ENCODE measurements around the gene TMEM184A. TPM values are rescaled to one million over a fixed set of nuclear protein-coding genes. Genes with fewer than 3 reads are reported as not detected.

The TMEM184A gene
- total RNA-seq, 2 experiments from 2014 or later, result not detected

DNA sequence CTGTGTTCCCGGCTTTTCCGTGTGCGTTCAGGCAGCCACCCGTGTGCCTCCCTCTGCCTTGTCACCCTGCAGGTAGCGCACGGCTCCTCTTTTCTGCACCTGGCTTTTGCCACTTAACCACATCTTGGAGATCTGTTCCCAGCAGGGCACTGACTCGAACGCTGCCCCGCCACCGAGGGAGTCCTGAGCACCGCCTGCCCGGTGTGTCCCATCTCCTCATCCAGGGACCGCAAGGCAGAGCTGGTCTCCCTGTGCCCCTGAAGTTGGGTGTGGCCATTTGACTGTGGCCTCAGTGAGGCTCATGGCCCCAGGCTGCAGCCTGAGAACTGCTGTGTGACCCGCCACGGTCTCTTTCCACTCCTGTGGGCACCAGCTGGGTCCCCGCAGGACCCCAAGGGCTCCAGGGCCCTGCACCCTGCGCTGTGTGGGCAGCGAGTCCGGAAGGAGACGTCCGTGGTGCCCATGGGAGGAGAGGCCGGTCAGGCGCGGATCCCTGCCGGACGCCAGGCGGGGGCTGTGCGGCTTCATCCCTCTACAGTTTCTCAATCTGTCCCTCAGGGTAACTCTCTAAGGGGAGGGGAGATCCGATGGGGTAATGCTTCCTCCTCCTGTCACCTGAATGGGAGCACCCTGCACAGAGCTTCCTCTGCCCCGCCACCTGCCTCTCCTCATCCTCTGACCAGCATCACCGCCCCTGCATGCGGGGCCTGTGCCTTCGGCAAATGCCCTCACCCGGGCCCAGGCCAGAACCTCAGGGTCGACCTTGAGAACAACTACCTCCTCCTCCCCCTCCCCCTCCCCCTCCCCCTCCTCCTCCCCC, 50.1 kb downstream of the TMEM184A start:
- Mint-ChIP-seq H3K9me3 (no peaks in the 10 kb centered on the region), H3K4me1 (peaks cover 47% of the 10 kb centered on the region), H3K4me3 (peak overlapping the region; percentile 40), H3K27ac (no peak overlapping the region), H3K36me3 (ENCODE audit: low read depth) (peaks cover 11% of the 10 kb centered on the region), H3K27me3 (no peaks in the 10 kb centered on the region)
- DNase-seq, result peak; percentile 29
- CTCF ChIA-PET, result interaction anchor here (1.3 to 1.5 kb wide), 2 partner anchors 49 to 65 kb away, joined by 4 to 5 read pairs; no protein-coding TSS in a partner anchor
- POLR2A ChIA-PET, result interaction anchor here (1.6 kb wide), 1 partner anchor 27 kb away, joined by 5 read pairs; no protein-coding TSS in a partner anchor

DNA sequence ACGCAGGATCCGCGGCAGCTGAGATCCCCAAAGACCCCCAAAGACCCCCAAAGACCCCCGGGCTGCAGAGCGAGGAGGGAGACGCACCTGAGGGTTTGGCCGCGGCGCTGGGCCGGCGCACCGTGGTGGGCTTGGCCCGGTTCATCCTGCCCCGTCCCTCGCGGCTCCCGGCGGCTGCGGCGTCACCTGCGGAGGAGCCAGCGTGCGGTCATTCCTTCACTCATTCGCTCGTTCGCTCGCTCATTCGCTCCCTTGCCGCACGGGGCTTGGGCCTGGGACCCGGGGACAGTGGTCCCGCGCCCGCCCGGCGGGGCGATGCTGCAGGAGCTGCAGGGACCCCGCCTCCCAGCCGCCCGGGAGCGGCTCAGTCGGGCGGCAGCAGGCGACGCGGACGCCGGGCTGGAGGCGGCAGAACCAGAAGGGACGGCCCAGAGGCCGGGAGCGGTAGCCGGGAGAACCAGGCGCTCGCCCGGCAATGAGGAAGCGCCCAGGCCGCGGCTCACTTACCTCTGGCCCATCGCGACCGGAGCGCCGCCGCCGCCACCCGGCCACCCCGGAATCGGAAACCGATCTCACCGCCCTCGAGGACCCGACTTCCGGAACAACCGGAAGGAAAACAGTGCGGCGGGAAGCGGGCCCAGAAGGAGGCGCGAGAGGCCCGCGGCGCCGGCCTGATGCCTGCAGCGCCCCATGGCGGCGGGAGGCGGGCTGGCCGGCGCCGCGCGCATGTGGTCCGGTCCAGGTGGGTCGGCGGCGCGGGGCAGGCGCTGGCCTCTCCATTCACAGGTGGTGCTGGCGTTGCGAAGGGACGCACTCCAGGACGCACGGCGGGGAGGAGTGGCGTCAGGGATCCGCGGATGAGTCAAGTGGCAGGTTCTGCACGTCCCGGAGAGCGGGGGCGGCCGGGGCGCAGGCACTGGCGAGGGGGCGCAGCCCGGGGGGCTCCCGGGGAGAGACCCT, 51.9 kb downstream of the TMEM184A start, which contains the start of gene INTS1:
INTS1 (minus strand) TSS at position 574 of the 960 bp plus-strand sequence; CDS start at position 145, 429 bp downstream.
- Mint-ChIP-seq H3K4me1 (peaks cover 47% of the 10 kb centered on the region), H3K27me3 (no peaks in the 10 kb centered on the region), H3K27ac (peak within 1 kb of the TSS; percentile 75), H3K4me3 (peak within 1 kb of the TSS; percentile 84), H3K9me3 (no peaks in the 10 kb centered on the region), H3K36me3 (ENCODE audit: low read depth) (peaks cover 24% of the 10 kb centered on the region)
- ChIA-PET POLR2A (interaction anchor here (1.1 to 1.5 kb wide), 2 partner anchors 66 to 850 kb away, joined by 3 read pairs; partner anchors contain the start of gene EIF3B), CTCF (interaction anchor here (0.6 to 1.5 kb wide), 5 partner anchors 9 to 66 kb away, joined by 3 to 5 read pairs (median 4); partner anchors contain the start of gene TMEM184A)
- peak; percentile 92 for DNase-seq

DNA sequence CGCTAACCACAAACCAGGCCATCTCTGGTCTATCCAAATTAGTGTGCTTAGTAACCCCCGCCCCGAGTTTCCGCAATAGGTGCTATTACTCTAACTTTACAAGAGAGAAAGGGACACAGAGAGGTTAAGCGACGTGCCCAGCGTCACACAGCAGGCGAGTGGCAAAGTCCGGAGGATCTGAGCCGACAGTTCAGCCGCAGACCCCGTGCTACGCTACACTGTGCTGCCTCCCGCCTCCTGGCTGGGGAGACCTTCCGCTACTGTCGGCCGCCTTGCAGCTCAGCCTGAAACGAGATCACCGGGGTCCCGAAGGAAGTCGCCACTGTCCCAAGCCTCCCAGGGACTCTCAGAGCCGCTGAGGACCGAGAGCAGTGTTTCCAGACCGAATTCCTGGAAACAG, 52.6 kb downstream of the TMEM184A start:
- H3K4me3 Mint-ChIP-seq, result peak overlapping the region; percentile 84
- ChIA-PET CTCF (interaction anchor here (0.6 to 1.4 kb wide), 2 partner anchors 24 to 53 kb away, joined by 4 to 5 read pairs; partner anchors contain the start of gene TMEM184A), POLR2A (interaction anchor here (1.5 kb wide), 1 partner anchor 67 kb away, joined by 3 read pairs; no protein-coding TSS in a partner anchor)

DNA sequence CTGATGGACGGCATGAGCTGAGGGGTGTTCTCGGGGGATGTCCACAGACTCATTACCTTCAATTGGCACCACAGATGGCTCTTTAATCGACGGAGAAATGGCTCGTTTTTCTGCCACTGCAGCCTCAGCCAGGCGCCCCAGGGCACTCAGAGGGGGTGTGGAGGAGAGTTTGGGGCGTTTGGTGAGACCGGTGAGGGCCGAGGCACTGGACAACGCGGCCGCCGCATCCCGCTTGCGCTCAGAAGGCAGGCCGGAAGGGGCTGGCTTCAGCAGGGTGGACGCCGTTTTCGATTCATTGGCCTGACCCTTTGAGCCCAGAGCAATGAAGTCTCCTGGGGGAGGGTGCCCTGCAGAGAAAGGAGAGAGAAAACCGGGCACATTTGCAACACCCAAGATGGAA, 53.2 kb downstream of the TMEM184A start:
- peak overlapping the region; percentile 84 for H3K4me3 Mint-ChIP-seq
- CTCF ChIA-PET, result interaction anchor here (1.4 kb wide), 1 partner anchor 54 kb away, joined by 4 read pairs; the partner anchor contains the start of gene TMEM184A
- POLR2A ChIA-PET, result interaction anchor here (1.5 kb wide), 1 partner anchor 68 kb away, joined by 3 read pairs; no protein-coding TSS in a partner anchor
- H3K36me3 Mint-ChIP-seq (ENCODE audit: low read depth), result peaks cover 24% of the 10 kb centered on the region
- peak overlapping the region; percentile 66 for H3K27ac Mint-ChIP-seq
- H3K4me1 Mint-ChIP-seq, result peaks cover 42% of the 10 kb centered on the region
- DNase-seq, result no peak
- H3K27me3 Mint-ChIP-seq, result no peaks in the 10 kb centered on the region
- H3K9me3 Mint-ChIP-seq, result no peaks in the 10 kb centered on the region

More for the DNA sequence above, 52.6 kb downstream of the TMEM184A start:
- H3K4me1 Mint-ChIP-seq, result peaks cover 44% of the 10 kb centered on the region
- no peak for DNase-seq
- peak overlapping the region; percentile 66 for H3K27ac Mint-ChIP-seq
- no peaks in the 10 kb centered on the region for H3K9me3 Mint-ChIP-seq
- no peaks in the 10 kb centered on the region for H3K27me3 Mint-ChIP-seq
- peaks cover 24% of the 10 kb centered on the region for H3K36me3 Mint-ChIP-seq (ENCODE audit: low read depth)

DNA sequence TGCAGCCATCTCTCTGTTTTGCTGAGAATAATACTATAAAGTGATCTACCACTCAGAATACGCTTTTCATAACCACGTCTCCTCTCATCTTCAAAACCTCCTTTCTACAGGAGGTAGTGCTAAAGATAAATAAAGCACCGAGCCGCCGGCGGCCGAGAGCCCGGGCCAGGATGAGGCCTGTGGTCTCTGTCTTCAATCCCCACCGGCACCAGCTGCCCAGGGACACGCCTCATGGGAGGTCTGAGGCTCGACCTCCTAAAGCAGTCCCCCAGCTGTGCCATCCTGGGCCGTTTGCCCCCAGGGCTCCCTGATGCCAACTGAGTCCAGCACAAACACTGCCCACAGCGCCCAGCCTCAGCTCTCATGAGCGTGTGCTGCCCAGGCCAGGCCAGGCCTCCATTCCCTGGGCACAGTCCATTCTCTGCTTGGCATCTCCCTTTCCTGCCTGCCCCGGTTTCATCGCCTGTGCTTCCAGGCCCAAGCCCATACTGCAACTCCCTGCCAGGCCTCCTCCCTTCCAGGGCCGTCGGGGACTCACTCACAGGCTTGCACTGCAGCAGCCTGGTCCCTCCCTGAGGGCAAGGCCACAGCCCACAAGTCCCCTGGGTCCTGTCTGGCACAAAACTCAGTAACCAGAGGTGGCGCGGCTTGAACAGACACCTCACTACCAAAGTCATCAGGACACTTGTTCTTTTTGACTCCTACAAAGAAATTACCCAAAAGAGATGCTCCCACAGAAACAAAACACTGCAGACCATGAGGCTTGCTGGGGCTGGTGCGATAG, 54.3 kb downstream of the TMEM184A start:
- no peaks in the 10 kb centered on the region for H3K9me3 Mint-ChIP-seq
- peaks cover 34% of the 10 kb centered on the region for H3K4me1 Mint-ChIP-seq
- POLR2A ChIA-PET, result no interaction called here
- no peaks in the 10 kb centered on the region for H3K27me3 Mint-ChIP-seq
- H3K36me3 Mint-ChIP-seq (ENCODE audit: low read depth), result peaks cover 36% of the 10 kb centered on the region
- peak overlapping the region; percentile 32 for H3K27ac Mint-ChIP-seq
- DNase-seq, result no peak
- CTCF ChIA-PET, result no interaction called here
- peak overlapping the region; percentile 84 for H3K4me3 Mint-ChIP-seq

DNA sequence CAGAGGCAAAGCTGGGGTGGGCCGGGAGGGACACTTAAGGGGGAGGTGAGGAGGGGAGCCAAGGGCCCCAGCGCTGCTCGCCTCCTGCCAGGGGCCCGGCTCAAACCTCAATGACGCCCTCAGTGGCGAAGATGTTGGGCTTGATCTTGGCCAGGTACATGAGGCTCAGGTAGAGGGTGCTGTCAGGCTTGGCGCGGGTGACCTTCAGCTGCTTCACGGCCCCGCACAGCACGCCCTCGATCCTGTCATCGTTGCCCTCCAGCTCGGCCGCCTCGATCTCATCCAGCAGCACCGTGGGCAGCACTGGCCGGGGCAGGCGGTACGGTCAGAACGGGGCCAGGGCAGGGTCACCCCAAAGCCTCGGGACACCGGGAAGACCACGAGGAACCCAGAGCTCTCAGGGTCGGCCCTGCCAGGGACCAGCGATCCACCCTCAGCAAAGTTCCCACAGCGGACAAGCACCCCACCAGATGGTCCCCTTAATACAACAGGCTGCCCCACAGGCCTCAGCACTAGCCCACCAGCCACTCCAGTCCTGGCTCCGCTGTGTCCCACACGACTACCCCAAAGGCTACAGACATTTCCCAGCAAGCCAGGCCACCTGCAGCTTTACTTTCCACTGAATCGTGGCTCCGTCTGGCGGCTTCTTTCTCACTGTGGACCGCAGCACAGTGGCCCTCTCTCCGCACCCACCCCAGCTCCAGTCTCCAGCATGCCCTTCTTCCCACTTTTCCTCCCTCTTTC, 55.8 kb downstream of the TMEM184A start:
- ChIA-PET CTCF (no interaction called here), POLR2A (no interaction called here)
- peaks cover 26% of the 10 kb centered on the region for H3K4me1 Mint-ChIP-seq
- no peak overlapping the region for H3K27ac Mint-ChIP-seq
- no peak for DNase-seq
- H3K36me3 Mint-ChIP-seq (ENCODE audit: low read depth), result peaks cover 37% of the 10 kb centered on the region
- H3K9me3 Mint-ChIP-seq, result no peaks in the 10 kb centered on the region
- no peaks in the 10 kb centered on the region for H3K27me3 Mint-ChIP-seq
- H3K4me3 Mint-ChIP-seq, result no peak overlapping the region

DNA sequence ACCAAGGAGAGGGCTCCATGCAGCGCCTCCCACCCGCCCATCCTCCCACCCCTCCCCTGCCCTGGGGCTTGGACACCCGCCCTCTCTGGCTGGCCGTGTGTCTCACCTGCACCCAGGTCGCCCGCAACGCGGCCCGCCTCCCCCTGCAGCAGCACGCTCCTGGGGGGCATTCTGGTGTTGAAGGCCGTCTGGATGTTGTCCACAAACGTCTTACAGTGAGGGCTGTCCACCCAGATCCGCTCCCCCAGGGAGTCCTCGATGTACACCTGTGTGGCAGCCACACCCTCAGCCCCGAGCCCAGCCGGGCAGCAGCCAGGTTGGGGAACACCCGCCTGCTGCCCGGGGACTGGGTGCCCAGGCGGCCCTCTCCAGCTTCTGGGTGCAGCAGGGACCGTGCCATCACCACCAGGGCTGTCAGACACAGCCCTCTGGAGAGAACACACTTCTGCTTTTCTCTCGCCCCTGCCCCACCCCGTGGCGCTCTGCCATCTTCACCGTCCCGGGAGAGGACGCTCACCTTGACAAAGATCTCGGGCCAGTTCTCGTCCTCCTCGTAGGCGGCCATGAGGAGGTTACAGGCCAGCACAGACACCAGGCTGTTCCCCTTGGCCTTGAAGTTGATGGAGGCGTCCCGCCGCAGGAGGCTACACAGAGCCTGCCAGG, 56.5 kb downstream of the TMEM184A start:
- no peak overlapping the region for H3K4me3 Mint-ChIP-seq
- H3K4me1 Mint-ChIP-seq, result peaks cover 24% of the 10 kb centered on the region
- ChIA-PET CTCF (no interaction called here), POLR2A (no interaction called here)
- no peak overlapping the region for H3K27ac Mint-ChIP-seq
- no peak for DNase-seq
- peaks cover 37% of the 10 kb centered on the region for H3K36me3 Mint-ChIP-seq (ENCODE audit: low read depth)
- no peaks in the 10 kb centered on the region for H3K9me3 Mint-ChIP-seq
- H3K27me3 Mint-ChIP-seq, result no peaks in the 10 kb centered on the region

DNA sequence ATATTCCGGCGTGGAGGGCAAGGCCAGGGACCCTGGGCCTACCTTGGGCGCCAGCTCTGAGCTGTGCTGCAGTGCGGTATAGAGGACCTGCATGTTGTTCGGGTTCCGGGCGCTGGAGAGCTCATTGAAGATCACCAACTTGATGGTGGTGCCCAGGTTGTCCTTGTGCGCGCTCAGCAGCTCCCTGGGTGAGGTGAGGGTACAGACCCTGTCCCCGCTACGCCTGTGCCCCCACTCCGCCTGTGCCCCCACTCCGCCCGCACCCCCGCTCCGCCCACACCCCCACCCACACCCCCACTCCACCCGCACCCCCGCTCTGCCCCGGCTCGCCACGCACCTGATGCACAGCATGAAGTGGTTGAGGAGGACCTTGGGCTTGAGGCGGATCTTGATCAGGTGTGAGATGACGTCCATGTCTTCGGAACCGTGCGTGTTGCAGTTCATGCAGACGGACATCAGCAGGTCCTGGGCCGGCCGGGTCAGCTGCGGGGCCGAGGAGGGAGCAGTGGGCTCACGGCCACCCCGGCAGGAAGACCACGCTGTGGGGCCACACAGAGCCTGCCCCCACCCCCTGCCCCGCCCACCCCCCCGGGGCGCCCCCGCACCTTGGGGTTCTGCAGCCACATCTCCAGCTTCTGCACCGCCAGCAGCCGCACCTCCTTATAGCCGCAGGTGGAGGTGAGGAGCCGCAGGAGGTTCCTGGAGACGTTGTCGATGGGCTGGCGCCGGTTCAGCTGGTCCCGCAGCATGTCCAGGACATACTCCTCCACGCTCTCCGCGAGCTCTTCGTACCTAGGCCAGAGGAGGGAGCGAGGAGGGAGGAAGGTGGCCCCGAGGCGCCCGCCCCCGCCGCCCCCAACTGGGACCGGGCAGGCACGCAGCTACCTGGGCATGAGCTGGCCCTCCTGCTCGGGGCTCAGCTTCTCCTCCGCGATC, 57.4 kb downstream of the TMEM184A start:
- H3K4me1 Mint-ChIP-seq, result peaks cover 20% of the 10 kb centered on the region
- ChIA-PET CTCF (interaction anchor here (1.1 kb wide), 1 partner anchor 25 kb away, joined by 5 read pairs; no protein-coding TSS in a partner anchor), POLR2A (no interaction called here)
- no peak overlapping the region for H3K4me3 Mint-ChIP-seq
- no peak for DNase-seq
- H3K36me3 Mint-ChIP-seq (ENCODE audit: low read depth), result peaks cover 37% of the 10 kb centered on the region
- H3K27me3 Mint-ChIP-seq, result no peaks in the 10 kb centered on the region
- H3K27ac Mint-ChIP-seq, result no peak overlapping the region
- no peaks in the 10 kb centered on the region for H3K9me3 Mint-ChIP-seq

DNA sequence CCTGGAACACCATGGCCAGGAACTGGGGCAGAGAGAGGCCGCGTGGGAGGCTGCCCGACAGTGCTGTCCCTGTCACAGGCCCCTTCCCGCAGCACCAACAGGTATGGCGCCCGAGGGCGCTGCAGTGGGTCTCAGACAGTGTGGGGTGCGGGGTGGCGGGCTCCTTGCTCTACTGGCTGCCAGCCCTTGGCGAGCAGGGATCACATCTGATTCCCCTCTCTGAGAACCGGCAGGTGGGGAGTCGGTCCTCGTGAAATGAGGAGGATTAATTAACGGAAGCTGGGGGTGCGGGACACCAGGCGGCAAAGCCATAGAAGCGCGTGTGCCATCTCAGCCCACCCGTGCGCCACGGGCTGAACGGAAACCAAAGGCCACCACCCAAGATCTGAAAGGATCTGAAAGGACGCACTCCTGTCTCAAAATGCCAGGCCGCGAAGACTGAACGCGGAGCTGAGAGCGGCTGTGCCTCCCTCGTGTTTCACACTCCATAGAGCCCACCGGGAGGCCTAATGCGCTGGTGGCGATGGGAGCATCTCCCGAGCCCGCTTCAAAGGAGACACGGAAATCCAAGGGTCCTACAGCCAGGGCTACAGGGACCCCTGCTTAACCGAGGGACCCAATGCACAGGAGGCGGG, 58.6 kb downstream of the TMEM184A start:
- Mint-ChIP-seq H3K27me3 (no peaks in the 10 kb centered on the region), H3K4me1 (peaks cover 10% of the 10 kb centered on the region), H3K9me3 (no peaks in the 10 kb centered on the region), H3K27ac (no peak overlapping the region), H3K4me3 (no peak overlapping the region), H3K36me3 (ENCODE audit: low read depth) (peaks cover 38% of the 10 kb centered on the region)
- no peak for DNase-seq
- ChIA-PET CTCF (interaction anchor here (1.1 kb wide), 1 partner anchor 23 kb away, joined by 5 read pairs; no protein-coding TSS in a partner anchor), POLR2A (no interaction called here)

DNA sequence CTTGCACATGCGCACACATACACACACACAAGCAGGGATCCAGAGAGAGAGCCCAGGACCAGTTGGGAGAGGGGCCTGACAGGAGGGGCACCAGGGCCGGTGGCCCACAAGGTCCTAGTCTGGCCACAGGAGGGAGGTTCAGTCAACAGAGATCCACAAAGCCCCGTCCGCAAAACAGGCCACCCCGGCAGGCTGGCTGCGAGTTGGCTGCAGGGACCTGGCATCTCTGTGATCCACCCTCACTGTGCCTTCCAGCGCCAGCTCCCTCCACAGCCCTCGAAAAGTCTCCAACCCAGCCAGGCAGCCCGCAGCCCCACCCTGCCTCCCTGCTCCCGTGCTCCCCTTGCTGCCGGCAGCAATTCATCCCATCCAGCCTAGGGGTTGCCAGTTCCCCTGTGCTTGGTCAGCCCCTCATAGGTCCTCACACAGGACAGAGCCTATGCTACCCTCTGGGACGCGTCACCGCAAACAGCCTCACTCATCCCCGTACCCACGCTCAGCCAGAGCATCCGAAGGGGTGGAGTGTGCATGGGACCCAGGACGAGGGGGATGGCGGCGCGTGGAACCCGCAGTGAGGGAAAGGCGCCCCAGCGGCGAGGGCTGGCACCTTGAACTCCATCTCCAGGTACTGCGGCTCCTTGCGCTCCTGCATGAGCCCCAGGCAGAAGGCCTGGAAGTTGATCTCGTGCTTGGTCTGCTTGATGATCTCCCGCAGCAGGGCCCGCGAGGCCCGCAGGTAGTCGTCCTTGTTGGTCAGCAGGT, 59.3 kb downstream of the TMEM184A start:
- Mint-ChIP-seq H3K27me3 (no peaks in the 10 kb centered on the region), H3K4me1 (peaks cover 3% of the 10 kb centered on the region), H3K9me3 (no peaks in the 10 kb centered on the region), H3K4me3 (no peak overlapping the region), H3K36me3 (ENCODE audit: low read depth) (peaks cover 39% of the 10 kb centered on the region), H3K27ac (no peak overlapping the region)
- ChIA-PET POLR2A (no interaction called here), CTCF (no interaction called here)
- no peak for DNase-seq

All from activated CD4-positive, alpha-beta memory T cell treated with anti-CD3 and anti-CD28 coated beads, Interleukin-2, amount 10 ng/mL, durations not matched to agents 7 days and 5 days (primary cell).